ENCODE results near the gene CDYL.

The CDYL gene

GRCh38 chr6:4781426-4781825 lies 5.2 kb downstream of the CDYL start:
- H3K27me3 ChIP-seq (ENCODE audit: control insufficient read depth in 1 of 2, insufficient read depth in 2 of 2, low read length in 2 of 2), result no peaks in the 10 kb centered on the region
- no peak overlapping the region for H3K4me3 ChIP-seq (ENCODE audit: low read depth in 1 of 2, low read length in 2 of 2)
- peaks cover 0 to 4% of the 10 kb centered on the region in 2 donors for H3K9me3 ChIP-seq (ENCODE audit: control insufficient read depth in 1 of 2, low read length in 2 of 2)
- H3K4me1 ChIP-seq (ENCODE audit: control insufficient read depth in 1 of 2, insufficient read depth in 2 of 2, low read length in 2 of 2), result peaks cover 15 to 17% of the 10 kb centered on the region in 2 donors
- H3K36me3 ChIP-seq (ENCODE audit: control insufficient read depth in 1 of 2, insufficient read depth in 2 of 2, low read length in 2 of 2), result no peaks in the 10 kb centered on the region
- no peak overlapping the region for H3K27ac ChIP-seq (ENCODE audit: low read depth, low read length)
- no peak overlapping the region for H3K9ac ChIP-seq (ENCODE audit: low read depth in 1 of 2, low read length in 2 of 2)

GRCh38 chr6:4781967-4782575 lies 5.9 kb downstream of the CDYL start:
- Histone ChIP-seq H3K9me3 (ENCODE audit: control insufficient read depth in 1 of 2, low read length in 2 of 2) (peaks cover 0 to 4% of the 10 kb centered on the region in 2 donors), H3K36me3 (ENCODE audit: control insufficient read depth in 1 of 2, insufficient read depth in 2 of 2, low read length in 2 of 2) (no peaks in the 10 kb centered on the region), H3K27ac (ENCODE audit: low read depth, low read length) (no peak overlapping the region), H3K9ac (ENCODE audit: low read depth in 1 of 2, low read length in 2 of 2) (no peak overlapping the region), H3K4me3 (ENCODE audit: low read depth in 1 of 2, low read length in 2 of 2) (no peak overlapping the region), H3K27me3 (ENCODE audit: control insufficient read depth in 1 of 2, insufficient read depth in 2 of 2, low read length in 2 of 2) (no peaks in the 10 kb centered on the region), H3K4me1 (ENCODE audit: control insufficient read depth in 1 of 2, insufficient read depth in 2 of 2, low read length in 2 of 2) (peaks cover 15 to 17% of the 10 kb centered on the region in 2 donors)

- H3K9ac ChIP-seq (ENCODE audit: low read depth in 1 of 2, low read length in 2 of 2), result no peak overlapping the region
- H3K36me3 ChIP-seq (ENCODE audit: control insufficient read depth in 1 of 2, insufficient read depth in 2 of 2, low read length in 2 of 2), result no peaks in the 10 kb centered on the region
- H3K27ac ChIP-seq (ENCODE audit: low read depth, low read length), result no peak overlapping the region
- H3K4me1 ChIP-seq (ENCODE audit: control insufficient read depth in 1 of 2, insufficient read depth in 2 of 2, low read length in 2 of 2), result peaks cover 0 to 3% of the 10 kb centered on the region in 2 donors
- no peak overlapping the region for H3K4me3 ChIP-seq (ENCODE audit: low read depth in 1 of 2, low read length in 2 of 2)
- H3K27me3 ChIP-seq (ENCODE audit: control insufficient read depth in 1 of 2, insufficient read depth in 2 of 2, low read length in 2 of 2), result no peaks in the 10 kb centered on the region
- H3K9me3 ChIP-seq (ENCODE audit: control insufficient read depth in 1 of 2, low read length in 2 of 2), result no peaks in the 10 kb centered on the region
Measured at GRCh38 chr6:4786996-4787395, 10.8 kb downstream of the CDYL start.

GRCh38 chr6:4788482-4788881 lies 12.3 kb downstream of the CDYL start:
- Histone ChIP-seq H3K36me3 (ENCODE audit: control insufficient read depth in 1 of 2, insufficient read depth in 2 of 2, low read length in 2 of 2) (no peaks in the 10 kb centered on the region), H3K27me3 (ENCODE audit: control insufficient read depth in 1 of 2, insufficient read depth in 2 of 2, low read length in 2 of 2) (no peaks in the 10 kb centered on the region), H3K4me1 (ENCODE audit: control insufficient read depth in 1 of 2, insufficient read depth in 2 of 2, low read length in 2 of 2) (peaks cover 0 to 3% of the 10 kb centered on the region in 2 donors), H3K9me3 (ENCODE audit: control insufficient read depth in 1 of 2, low read length in 2 of 2) (no peaks in the 10 kb centered on the region), H3K9ac (ENCODE audit: low read depth in 1 of 2, low read length in 2 of 2) (no peak overlapping the region), H3K27ac (ENCODE audit: low read depth, low read length) (no peak overlapping the region), H3K4me3 (ENCODE audit: low read depth in 1 of 2, low read length in 2 of 2) (no peak overlapping the region)

GRCh38 chr6:4788953-4789584 lies 12.9 kb downstream of the CDYL start:
- Histone ChIP-seq H3K27ac (ENCODE audit: low read depth, low read length) (no peak overlapping the region), H3K36me3 (ENCODE audit: control insufficient read depth in 1 of 2, insufficient read depth in 2 of 2, low read length in 2 of 2) (no peaks in the 10 kb centered on the region), H3K27me3 (ENCODE audit: control insufficient read depth in 1 of 2, insufficient read depth in 2 of 2, low read length in 2 of 2) (no peaks in the 10 kb centered on the region), H3K4me1 (ENCODE audit: control insufficient read depth in 1 of 2, insufficient read depth in 2 of 2, low read length in 2 of 2) (peaks cover 0 to 4% of the 10 kb centered on the region in 2 donors), H3K9me3 (ENCODE audit: control insufficient read depth in 1 of 2, low read length in 2 of 2) (no peaks in the 10 kb centered on the region), H3K4me3 (ENCODE audit: low read depth in 1 of 2, low read length in 2 of 2) (no peak overlapping the region), H3K9ac (ENCODE audit: low read depth in 1 of 2, low read length in 2 of 2) (no peak overlapping the region)

GRCh38 chr6:4790158-4790899 lies 14.1 kb downstream of the CDYL start:
- H3K27me3 ChIP-seq (ENCODE audit: control insufficient read depth in 1 of 2, insufficient read depth in 2 of 2, low read length in 2 of 2), result no peaks in the 10 kb centered on the region
- no peak overlapping the region for H3K4me3 ChIP-seq (ENCODE audit: low read depth in 1 of 2, low read length in 2 of 2)

GRCh38 chr6:4794140-4794707 lies 18.0 kb downstream of the CDYL start:
- H3K4me3 ChIP-seq (ENCODE audit: low read depth in 1 of 2, low read length in 2 of 2), result no peak overlapping the region
- no peaks in the 10 kb centered on the region for H3K27me3 ChIP-seq (ENCODE audit: control insufficient read depth in 1 of 2, insufficient read depth in 2 of 2, low read length in 2 of 2)
- no peak overlapping the region for H3K9ac ChIP-seq (ENCODE audit: low read depth in 1 of 2, low read length in 2 of 2)
- H3K36me3 ChIP-seq (ENCODE audit: control insufficient read depth in 1 of 2, insufficient read depth in 2 of 2, low read length in 2 of 2), result no peaks in the 10 kb centered on the region
- no peak overlapping the region for H3K27ac ChIP-seq (ENCODE audit: low read depth, low read length)
- H3K4me1 ChIP-seq (ENCODE audit: control insufficient read depth in 1 of 2, insufficient read depth in 2 of 2, low read length in 2 of 2), result peaks cover 0 to 3% of the 10 kb centered on the region in 2 donors
- no peaks in the 10 kb centered on the region for H3K9me3 ChIP-seq (ENCODE audit: control insufficient read depth in 1 of 2, low read length in 2 of 2)

More at GRCh38 chr6:4790158-4790899, 14.1 kb downstream of the CDYL start:
- Histone ChIP-seq H3K9me3 (ENCODE audit: control insufficient read depth in 1 of 2, low read length in 2 of 2) (no peaks in the 10 kb centered on the region), H3K36me3 (ENCODE audit: control insufficient read depth in 1 of 2, insufficient read depth in 2 of 2, low read length in 2 of 2) (no peaks in the 10 kb centered on the region), H3K4me1 (ENCODE audit: control insufficient read depth in 1 of 2, insufficient read depth in 2 of 2, low read length in 2 of 2) (peaks cover 0 to 6% of the 10 kb centered on the region in 2 donors), H3K27ac (ENCODE audit: low read depth, low read length) (no peak overlapping the region), H3K9ac (ENCODE audit: low read depth in 1 of 2, low read length in 2 of 2) (no peak overlapping the region)

GRCh38 chr6:4797587-4797986 lies 21.4 kb downstream of the CDYL start:
- Histone ChIP-seq H3K9ac (ENCODE audit: low read depth in 1 of 2, low read length in 2 of 2) (no peak overlapping the region), H3K4me3 (ENCODE audit: low read depth in 1 of 2, low read length in 2 of 2) (no peak overlapping the region), H3K4me1 (ENCODE audit: control insufficient read depth in 1 of 2, insufficient read depth in 2 of 2, low read length in 2 of 2) (peaks cover 9 to 12% of the 10 kb centered on the region in 2 donors), H3K9me3 (ENCODE audit: control insufficient read depth in 1 of 2, low read length in 2 of 2) (peaks cover 0 to 4% of the 10 kb centered on the region in 2 donors), H3K27ac (ENCODE audit: low read depth, low read length) (no peak overlapping the region), H3K27me3 (ENCODE audit: control insufficient read depth in 1 of 2, insufficient read depth in 2 of 2, low read length in 2 of 2) (no peaks in the 10 kb centered on the region), H3K36me3 (ENCODE audit: control insufficient read depth in 1 of 2, insufficient read depth in 2 of 2, low read length in 2 of 2) (no peaks in the 10 kb centered on the region)

GRCh38 chr6:4799912-4800311 lies 23.7 kb downstream of the CDYL start:
- peaks cover 14 to 18% of the 10 kb centered on the region in 2 donors for H3K4me1 ChIP-seq (ENCODE audit: control insufficient read depth in 1 of 2, insufficient read depth in 2 of 2, low read length in 2 of 2)
- H3K27me3 ChIP-seq (ENCODE audit: control insufficient read depth in 1 of 2, insufficient read depth in 2 of 2, low read length in 2 of 2), result no peaks in the 10 kb centered on the region
- peaks cover 0 to 4% of the 10 kb centered on the region in 2 donors for H3K9me3 ChIP-seq (ENCODE audit: control insufficient read depth in 1 of 2, low read length in 2 of 2)
- H3K27ac ChIP-seq (ENCODE audit: low read depth, low read length), result no peak overlapping the region
- no peak overlapping the region for H3K4me3 ChIP-seq (ENCODE audit: low read depth in 1 of 2, low read length in 2 of 2)
- H3K9ac ChIP-seq (ENCODE audit: low read depth in 1 of 2, low read length in 2 of 2), result no peak overlapping the region
- H3K36me3 ChIP-seq (ENCODE audit: control insufficient read depth in 1 of 2, insufficient read depth in 2 of 2, low read length in 2 of 2), result no peaks in the 10 kb centered on the region

GRCh38 chr6:4800662-4801061 lies 24.5 kb downstream of the CDYL start:
- Histone ChIP-seq H3K36me3 (ENCODE audit: control insufficient read depth in 1 of 2, insufficient read depth in 2 of 2, low read length in 2 of 2) (no peaks in the 10 kb centered on the region), H3K9ac (ENCODE audit: low read depth in 1 of 2, low read length in 2 of 2) (no peak overlapping the region), H3K27me3 (ENCODE audit: control insufficient read depth in 1 of 2, insufficient read depth in 2 of 2, low read length in 2 of 2) (no peaks in the 10 kb centered on the region), H3K9me3 (ENCODE audit: control insufficient read depth in 1 of 2, low read length in 2 of 2) (peaks cover 0 to 4% of the 10 kb centered on the region in 2 donors), H3K27ac (ENCODE audit: low read depth, low read length) (no peak overlapping the region), H3K4me3 (ENCODE audit: low read depth in 1 of 2, low read length in 2 of 2) (no peak overlapping the region), H3K4me1 (ENCODE audit: control insufficient read depth in 1 of 2, insufficient read depth in 2 of 2, low read length in 2 of 2) (peaks cover 14 to 18% of the 10 kb centered on the region in 2 donors)
